Activated naive CD8-positive, alpha-beta T cell (primary cell): ENCODE measurements around the gene FURIN.
"Not testable (repeated sequence)": the region's sequence is repeated elsewhere in the genome, so short reads cannot be mapped to it uniquely, and the experiment has no call there.

Experiments used
- H3K27ac Mint-ChIP-seq: one replicate; pipeline ENCODE4 v1.8.0; 2021; ENCODE audit warnings: mixed read lengths
- H3K27me3 Mint-ChIP-seq: one replicate; pipeline ENCODE4 v1.8.0; 2021; ENCODE audit warnings: mixed read lengths
- H3K36me3 Mint-ChIP-seq: one replicate; pipeline ENCODE4 v1.8.0; 2021; ENCODE audit warnings: mixed read lengths
- H3K4me1 Mint-ChIP-seq: one replicate; pipeline ENCODE4 v1.8.0; 2021; ENCODE audit warnings: low read depth, mixed read lengths
- H3K4me3 Mint-ChIP-seq: one replicate; pipeline ENCODE4 v1.8.0; 2021; ENCODE audit warnings: mild to moderate bottlenecking, mixed read lengths
- H3K9me3 Mint-ChIP-seq: one replicate; pipeline ENCODE4 v1.8.0; 2021; ENCODE audit warnings: low read depth, mixed read lengths

Gene FURIN

GRCh38 chr15:90915808-90916440 lies 47.5 kb downstream of the FURIN start:
- Mint-ChIP-seq H3K4me1 (no peaks in the 10 kb centered on the region), H3K36me3 (no peaks in the 10 kb centered on the region), H3K9me3 (no peaks in the 10 kb centered on the region), H3K4me3 (no peak overlapping the region), H3K27ac (no peak overlapping the region), H3K27me3 (no peaks in the 10 kb centered on the region)

GRCh38 chr15:90916461-90916860 lies 48.1 kb downstream of the FURIN start:
- H3K9me3 Mint-ChIP-seq: no peaks in the 10 kb centered on the region
- peak overlapping the region; percentile 17 for H3K27ac Mint-ChIP-seq
- no peak overlapping the region for H3K4me3 Mint-ChIP-seq
- no peaks in the 10 kb centered on the region for H3K27me3 Mint-ChIP-seq
- no peaks in the 10 kb centered on the region for H3K4me1 Mint-ChIP-seq
- H3K36me3 Mint-ChIP-seq: no peaks in the 10 kb centered on the region

- no peaks in the 10 kb centered on the region for H3K9me3 Mint-ChIP-seq
- H3K4me3 Mint-ChIP-seq: no peak overlapping the region
- H3K36me3 Mint-ChIP-seq: peaks cover 5% of the 10 kb centered on the region
- H3K27ac Mint-ChIP-seq: no peak overlapping the region
- H3K4me1 Mint-ChIP-seq: no peaks in the 10 kb centered on the region
- H3K27me3 Mint-ChIP-seq: no peaks in the 10 kb centered on the region
Observed at GRCh38 chr15:90917569-90917968, 49.2 kb downstream of the FURIN start.

- H3K9me3 Mint-ChIP-seq: no peaks in the 10 kb centered on the region
- no peak overlapping the region for H3K27ac Mint-ChIP-seq
- no peaks in the 10 kb centered on the region for H3K4me1 Mint-ChIP-seq
- no peaks in the 10 kb centered on the region for H3K27me3 Mint-ChIP-seq
- H3K36me3 Mint-ChIP-seq: peaks cover 5% of the 10 kb centered on the region
- no peak overlapping the region for H3K4me3 Mint-ChIP-seq
Observed at GRCh38 chr15:90918034-90918788, 49.8 kb downstream of the FURIN start.

- Mint-ChIP-seq H3K27ac (no peak overlapping the region), H3K4me1 (no peaks in the 10 kb centered on the region), H3K9me3 (no peaks in the 10 kb centered on the region), H3K27me3 (no peaks in the 10 kb centered on the region), H3K36me3 (peaks cover 5% of the 10 kb centered on the region), H3K4me3 (no peak overlapping the region)
Observed at GRCh38 chr15:90918835-90919234, 50.4 kb downstream of the FURIN start.

- Mint-ChIP-seq H3K27me3 (no peaks in the 10 kb centered on the region), H3K36me3 (peaks cover 5% of the 10 kb centered on the region), H3K4me3 (no peak overlapping the region), H3K9me3 (no peaks in the 10 kb centered on the region), H3K4me1 (peaks cover 2% of the 10 kb centered on the region), H3K27ac (no peak overlapping the region)
Observed at GRCh38 chr15:90921887-90922286, 53.5 kb downstream of the FURIN start.

- H3K36me3 Mint-ChIP-seq, H3K9me3 Mint-ChIP-seq, H3K4me1 Mint-ChIP-seq, H3K27me3 Mint-ChIP-seq, H3K4me3 Mint-ChIP-seq, H3K27ac Mint-ChIP-seq: not testable (repeated sequence)
Observed at GRCh38 chr15:90922712-90923322, 54.4 kb downstream of the FURIN start.

GRCh38 chr15:90924375-90924774 lies 56.0 kb downstream of the FURIN start:
- H3K27ac Mint-ChIP-seq: no peak overlapping the region
- peaks cover 7% of the 10 kb centered on the region for H3K4me1 Mint-ChIP-seq
- H3K4me3 Mint-ChIP-seq: no peak overlapping the region
- H3K36me3 Mint-ChIP-seq: peaks cover 5% of the 10 kb centered on the region
- no peaks in the 10 kb centered on the region for H3K27me3 Mint-ChIP-seq
- no peaks in the 10 kb centered on the region for H3K9me3 Mint-ChIP-seq

GRCh38 chr15:90926766-90927165 lies 58.4 kb downstream of the FURIN start:
- not testable (repeated sequence) for H3K27ac Mint-ChIP-seq

GRCh38 chr15:90928106-90928505 lies 59.7 kb downstream of the FURIN start:
- H3K27ac Mint-ChIP-seq, H3K36me3 Mint-ChIP-seq, H3K27me3 Mint-ChIP-seq, H3K9me3 Mint-ChIP-seq: not testable (repeated sequence)
- H3K4me1 Mint-ChIP-seq: peaks cover 30% of the 10 kb centered on the region
- peak overlapping the region; percentile 51 for H3K4me3 Mint-ChIP-seq

More at GRCh38 chr15:90926766-90927165, 58.4 kb downstream of the FURIN start:
- not testable (repeated sequence) for H3K36me3 Mint-ChIP-seq, H3K9me3 Mint-ChIP-seq, H3K4me3 Mint-ChIP-seq, H3K27me3 Mint-ChIP-seq
- peaks cover 25% of the 10 kb centered on the region for H3K4me1 Mint-ChIP-seq

- Mint-ChIP-seq H3K27me3 (no peaks in the 10 kb centered on the region), H3K9me3 (no peaks in the 10 kb centered on the region), H3K36me3 (no peaks in the 10 kb centered on the region), H3K4me3 (peak overlapping the region; percentile 98), H3K27ac (peak overlapping the region; percentile 98), H3K4me1 (peaks cover 34% of the 10 kb centered on the region)
Observed at GRCh38 chr15:90929246-90930019, 61.0 kb downstream of the FURIN start.

- peak overlapping the region; percentile 98 for H3K4me3 Mint-ChIP-seq
- no peaks in the 10 kb centered on the region for H3K9me3 Mint-ChIP-seq
- H3K4me1 Mint-ChIP-seq: peaks cover 35% of the 10 kb centered on the region
Observed at GRCh38 chr15:90930861-90931574, 62.6 kb downstream of the FURIN start.

GRCh38 chr15:90931575-90931827 lies 63.1 kb downstream of the FURIN start:
- peak overlapping the region; percentile 98 for H3K4me3 Mint-ChIP-seq
- no peaks in the 10 kb centered on the region for H3K9me3 Mint-ChIP-seq
- no peaks in the 10 kb centered on the region for H3K27me3 Mint-ChIP-seq
- H3K27ac Mint-ChIP-seq: peak overlapping the region; percentile 98
- H3K4me1 Mint-ChIP-seq: peaks cover 40% of the 10 kb centered on the region
- peaks cover 3% of the 10 kb centered on the region for H3K36me3 Mint-ChIP-seq

More at GRCh38 chr15:90930861-90931574, 62.6 kb downstream of the FURIN start:
- Mint-ChIP-seq H3K36me3 (no peaks in the 10 kb centered on the region), H3K27ac (peak overlapping the region; percentile 98), H3K27me3 (no peaks in the 10 kb centered on the region)

- H3K4me3 Mint-ChIP-seq: peak within 1 kb of the TSS; percentile 98
- no peaks in the 10 kb centered on the region for H3K9me3 Mint-ChIP-seq
- H3K27me3 Mint-ChIP-seq: no peaks in the 10 kb centered on the region
- H3K4me1 Mint-ChIP-seq: peaks cover 44% of the 10 kb centered on the region
- H3K36me3 Mint-ChIP-seq: peaks cover 3% of the 10 kb centered on the region
- H3K27ac Mint-ChIP-seq: peak within 1 kb of the TSS; percentile 98
Observed at GRCh38 chr15:90931828-90932659, 63.7 kb downstream of the FURIN start, which contains the start of gene HDDC3. Gene HDDC3 (minus strand): TSS chr15:90932549. CDS start chr15:90932540, 9 bp downstream.
